ENCODE data around the gene ZKSCAN1. TPM values are rescaled to one million over a fixed set of nuclear protein-coding genes. Genes with fewer than 3 reads are reported as not detected.
"Not testable (repeated sequence)": the region's sequence is repeated elsewhere in the genome, so short reads cannot be mapped to it uniquely, and the experiment has no call there.

ZKSCAN1 gene
- total RNA-seq, 1 experiment from 2014 or later, result 29.8 TPM

DNA sequence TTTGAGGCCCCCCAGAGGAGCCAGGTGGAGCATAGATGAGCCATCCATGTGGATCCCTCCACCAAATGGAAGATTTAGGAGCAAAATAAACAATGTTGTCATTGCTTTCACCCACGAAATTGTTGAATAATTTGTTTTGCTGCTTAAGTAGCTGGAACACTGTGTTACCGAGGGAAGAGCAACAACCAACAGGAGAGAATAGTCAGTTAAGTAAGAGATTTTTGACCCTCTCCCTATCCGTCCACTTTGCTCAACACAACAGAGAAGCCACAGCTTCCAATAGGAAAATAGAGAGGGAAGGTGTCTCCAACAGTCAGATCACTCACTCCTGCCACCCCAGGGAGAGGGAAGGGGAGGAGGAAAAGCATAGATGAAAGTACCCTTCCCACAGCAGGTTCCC, 3.9 kb upstream of the ZKSCAN1 start:
- Mint-ChIP-seq H3K27ac (no peak overlapping the region; a peak in 1 of 7 replicates), H3K36me3 (ENCODE audit: insufficient read depth in 1 of 3, low read depth in 3 of 3) (0 out of 7 replicates have a peak, but pooled peaks cover 0 to 5% (median 0%) of the 10 kb centered on the region in 3 experiments), H3K4me1 (peaks cover 7 to 14% of the 10 kb centered on the region in 2 experiments), H3K9me3 (no peaks in the 10 kb centered on the region), H3K4me3 (no peak overlapping the region), H3K27me3 (ENCODE audit: low read depth) (peaks cover 10% of the 10 kb centered on the region)
- H3T11ph ChIP-seq (ENCODE audit: low read length), result no peak overlapping the region
- H3K4me1 ChIP-seq (ENCODE audit: insufficient read depth, low read length), result no peaks in the 10 kb centered on the region
- no peak overlapping the region for H4K91ac ChIP-seq (ENCODE audit: insufficient read length, low read depth, low read length)
- H3K9me3 ChIP-seq (ENCODE audit: control insufficient read depth, low read depth, low read length), result no peaks in the 10 kb centered on the region
- no peak overlapping the region for H3K56ac ChIP-seq (ENCODE audit: insufficient read length, low read depth, low read length)
- no peak overlapping the region for H2BK5ac ChIP-seq (ENCODE audit: insufficient read length, low read length)
- no peak overlapping the region for H3K27ac ChIP-seq (ENCODE audit: insufficient read length, low read depth, low read length)
- H2BK15ac ChIP-seq (ENCODE audit: low read depth, low read length), result no peak overlapping the region
- no peak overlapping the region for H3K4ac ChIP-seq (ENCODE audit: low read depth, low read length)
- no peak overlapping the region for H4K8ac ChIP-seq (replicated peaks; ENCODE audit: insufficient read length, low read depth, low read length)
- H3K23ac ChIP-seq (ENCODE audit: insufficient read length, low read depth, low read length), result no peak overlapping the region
- H2BK20ac ChIP-seq (ENCODE audit: low read depth, low read length, poor library complexity, severe bottlenecking), result no peak overlapping the region
- no peak overlapping the region for H3K14ac ChIP-seq (ENCODE audit: insufficient read depth, low read length)
- H4K5ac ChIP-seq (ENCODE audit: insufficient read length, low read depth, low read length), result no peak overlapping the region
- H3K79me2 ChIP-seq (ENCODE audit: insufficient read depth, low read length), result peaks cover 7% of the 10 kb centered on the region
- H2BK120ac ChIP-seq (ENCODE audit: low read depth, low read length, poor library complexity, severe bottlenecking), result no peak overlapping the region
- H2AFZ ChIP-seq (ENCODE audit: low read length), result no peak overlapping the region
- H3K23me2 ChIP-seq (ENCODE audit: insufficient read length, low read depth, low read length, poor library complexity, severe bottlenecking), result peaks cover 5% of the 10 kb centered on the region
- no peak overlapping the region for H2BK12ac ChIP-seq (ENCODE audit: insufficient read length, low read depth, low read length)
- no peak overlapping the region for H3K18ac ChIP-seq (ENCODE audit: insufficient read length, low read depth, low read length)
- no peak for DNase-seq
- H2AK5ac ChIP-seq (ENCODE audit: insufficient read length, low read length), result no peak overlapping the region
- H3K9ac ChIP-seq (ENCODE audit: extremely low read depth, insufficient read length, low read length), result no peak overlapping the region
- peaks cover 3% of the 10 kb centered on the region for H3K79me1 ChIP-seq (ENCODE audit: insufficient read depth, low read depth, low read length, poor library complexity, severe bottlenecking)
- H3K4me2 ChIP-seq (ENCODE audit: insufficient read depth, insufficient read length, low read length), result no peak overlapping the region
- WGBS (ENCODE audit: extremely low coverage, insufficient read length, low lambda C conversion rate), result no CpG with 5 or more reads among the region's 3 CpGs
- H3K27me3 ChIP-seq (ENCODE audit: insufficient read depth, low read length), result no peaks in the 10 kb centered on the region
- H4K20me1 ChIP-seq (ENCODE audit: control insufficient read depth, insufficient read depth, insufficient read length), result no peaks in the 10 kb centered on the region
- TF ChIP-seq, protein P1, sequence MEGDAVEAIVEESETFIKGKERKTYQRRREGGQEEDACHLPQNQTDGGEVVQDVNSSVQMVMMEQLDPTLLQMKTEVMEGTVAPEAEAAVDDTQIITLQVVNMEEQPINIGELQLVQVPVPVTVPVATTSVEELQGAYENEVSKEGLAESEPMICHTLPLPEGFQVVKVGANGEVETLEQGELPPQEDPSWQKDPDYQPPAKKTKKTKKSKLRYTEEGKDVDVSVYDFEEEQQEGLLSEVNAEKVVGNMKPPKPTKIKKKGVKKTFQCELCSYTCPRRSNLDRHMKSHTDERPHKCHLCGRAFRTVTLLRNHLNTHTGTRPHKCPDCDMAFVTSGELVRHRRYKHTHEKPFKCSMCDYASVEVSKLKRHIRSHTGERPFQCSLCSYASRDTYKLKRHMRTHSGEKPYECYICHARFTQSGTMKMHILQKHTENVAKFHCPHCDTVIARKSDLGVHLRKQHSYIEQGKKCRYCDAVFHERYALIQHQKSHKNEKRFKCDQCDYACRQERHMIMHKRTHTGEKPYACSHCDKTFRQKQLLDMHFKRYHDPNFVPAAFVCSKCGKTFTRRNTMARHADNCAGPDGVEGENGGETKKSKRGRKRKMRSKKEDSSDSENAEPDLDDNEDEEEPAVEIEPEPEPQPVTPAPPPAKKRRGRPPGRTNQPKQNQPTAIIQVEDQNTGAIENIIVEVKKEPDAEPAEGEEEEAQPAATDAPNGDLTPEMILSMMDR (conservative IDR thresholded peaks at IDR 0.05), result no peak

DNA sequence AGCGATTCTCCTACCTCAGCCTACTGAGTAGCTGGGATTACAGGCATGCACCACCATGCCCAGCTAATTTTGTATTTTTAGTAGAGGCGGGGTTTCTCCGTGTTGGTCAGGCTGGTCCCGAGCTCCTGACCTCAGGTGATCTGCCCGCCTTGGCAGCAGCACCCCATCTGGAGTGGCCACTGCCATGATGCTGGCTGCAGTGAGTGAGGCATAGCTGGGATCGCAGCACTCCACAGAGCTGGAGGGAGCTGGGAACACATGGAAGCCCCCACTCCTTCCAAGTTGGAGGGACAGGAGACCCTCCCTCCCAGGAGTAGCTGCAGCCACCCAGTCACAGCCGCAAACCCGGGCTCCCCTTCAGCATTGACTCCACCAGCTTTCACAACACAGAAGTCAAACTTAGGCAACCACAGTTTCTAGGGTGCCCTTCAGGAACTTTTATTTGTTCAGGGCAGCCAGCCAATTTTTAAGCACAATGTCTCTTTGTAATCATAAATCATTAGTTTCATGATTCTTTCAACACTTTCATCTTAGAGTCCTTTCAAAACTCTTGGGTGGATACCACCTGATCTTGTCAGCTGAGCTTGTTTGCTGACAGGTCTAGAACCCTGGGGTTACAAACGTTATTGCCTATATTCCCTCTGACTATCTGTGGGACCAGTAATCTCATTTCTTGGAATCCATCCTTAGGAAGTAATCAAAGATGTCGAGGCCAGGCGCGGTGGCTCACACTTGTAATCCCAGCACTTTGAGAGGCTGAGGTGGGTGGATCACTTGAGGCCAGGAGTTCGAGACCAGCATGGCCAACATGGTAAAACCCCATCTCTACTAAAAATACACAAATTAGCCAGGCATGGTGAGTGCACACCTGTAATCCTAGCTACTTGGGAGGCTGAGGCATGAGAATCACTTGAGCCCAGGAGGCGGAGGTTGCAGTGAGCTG, 2.7 kb upstream of the ZKSCAN1 start:
- not testable (repeated sequence) for H3K27me3 ChIP-seq (ENCODE audit: insufficient read depth, low read length)

More for the DNA sequence above, 2.7 kb upstream of the ZKSCAN1 start:
- H3K4me3 Mint-ChIP-seq; H3K27ac ChIP-seq (ENCODE audit: insufficient read length, low read depth, low read length); H2BK12ac ChIP-seq (ENCODE audit: insufficient read length, low read depth, low read length); H3T11ph ChIP-seq (ENCODE audit: low read length); H4K91ac ChIP-seq (ENCODE audit: insufficient read length, low read depth, low read length); H3K4me1 ChIP-seq (ENCODE audit: insufficient read depth, low read length); H2AK5ac ChIP-seq (ENCODE audit: insufficient read length, low read length); H3K14ac ChIP-seq (ENCODE audit: insufficient read depth, low read length); H3K79me1 ChIP-seq (ENCODE audit: insufficient read depth, low read depth, low read length, poor library complexity, severe bottlenecking); H4K20me1 ChIP-seq (ENCODE audit: control insufficient read depth, insufficient read depth, insufficient read length); H2AFZ ChIP-seq (ENCODE audit: low read length); H3K27me3 Mint-ChIP-seq (ENCODE audit: low read depth); H2BK20ac ChIP-seq (ENCODE audit: low read depth, low read length, poor library complexity, severe bottlenecking); H3K9ac ChIP-seq (ENCODE audit: extremely low read depth, insufficient read length, low read length); H4K5ac ChIP-seq (ENCODE audit: insufficient read length, low read depth, low read length); H3K23ac ChIP-seq (ENCODE audit: insufficient read length, low read depth, low read length); H2BK5ac ChIP-seq (ENCODE audit: insufficient read length, low read length); H3K18ac ChIP-seq (ENCODE audit: insufficient read length, low read depth, low read length); H3K4ac ChIP-seq (ENCODE audit: low read depth, low read length); H3K23me2 ChIP-seq (ENCODE audit: insufficient read length, low read depth, low read length, poor library complexity, severe bottlenecking); H3K9me3 Mint-ChIP-seq; H3K27ac Mint-ChIP-seq; H3K56ac ChIP-seq (ENCODE audit: insufficient read length, low read depth, low read length); H2BK120ac ChIP-seq (ENCODE audit: low read depth, low read length, poor library complexity, severe bottlenecking); H3K4me2 ChIP-seq (ENCODE audit: insufficient read depth, insufficient read length, low read length); H2BK15ac ChIP-seq (ENCODE audit: low read depth, low read length); H4K8ac ChIP-seq (replicated peaks; ENCODE audit: insufficient read length, low read depth, low read length); DNase-seq; H3K36me3 Mint-ChIP-seq (ENCODE audit: insufficient read depth in 1 of 3, low read depth in 3 of 3); H3K9me3 ChIP-seq (ENCODE audit: control insufficient read depth, low read depth, low read length): not testable (repeated sequence)
- no CpG with 5 or more reads among the region's 14 CpGs for WGBS (ENCODE audit: extremely low coverage, insufficient read length, low lambda C conversion rate)
- H3K79me2 ChIP-seq (ENCODE audit: insufficient read depth, low read length), result peaks cover 15% of the 10 kb centered on the region
- H3K4me1 Mint-ChIP-seq, result peaks cover 11 to 18% of the 10 kb centered on the region in 2 experiments

Data from H9 (cell line).